K562 (cell line): ENCODE results near the gene RPL28. TPM values are rescaled to one million over a fixed set of nuclear protein-coding genes. Genes with fewer than 3 reads are reported as not detected.
A peak's percentile ranks its signal among the peaks of the same experiment; 100 is the strongest.

ENCODE experiments used
- CBFA2T2 ChIP-seq: fragments of 450-650 bp; conservative IDR thresholded peaks from 2 replicates; pipeline ENCODE4 v1.6.1; 2017; ENCODE audit warnings: mild to moderate bottlenecking
- CEBPG ChIP-seq, 3 experiments: fragments of 200-800 bp in 1 of 3; sonication (Bioruptor generic) in 1 of 3; sonication (generic) in 1 of 3; formaldehyde crosslinking in 1 of 3; IDR thresholded peaks in 2 of 3; conservative IDR thresholded peaks in 1 of 3; 2 replicates each; pipeline versions ENCODE4 v1.6.1 to v1.8.0; 2016 to 2022; ENCODE audit warnings: missing compliant biosample characterization in 2 of 3, missing genetic modification characterization in 2 of 3, mild to moderate bottlenecking in 1 of 3, missing genetic modification reagents in 1 of 3
- CREM ChIP-seq: IDR thresholded peaks from 2 replicates; pipeline ENCODE4 v1.6.1; 2014; ENCODE audit warnings: antibody characterized with exemption, low read depth
- EP300 ChIP-seq: IDR thresholded peaks from 2 replicates; pipeline ENCODE4 v1.6.1; 2012; ENCODE audit warnings: low read length, improper control_type of control experiment
- GATA2 ChIP-seq: sonication (generic); formaldehyde crosslinking; IDR thresholded peaks from 2 replicates; pipeline ENCODE4 v1.4.0; 2020; ENCODE audit warnings: mild to moderate bottlenecking, missing genetic modification reagents
- KAT8 ChIP-seq: fragments of 450-650 bp; IDR thresholded peaks from 2 replicates; pipeline ENCODE4 v1.6.1; 2016; ENCODE audit warnings: low read depth, mild to moderate bottlenecking
- MIER1 ChIP-seq: fragments of 450-650 bp; IDR thresholded peaks from 2 replicates; pipeline ENCODE4 v1.6.1; 2016; ENCODE audit warnings: antibody characterized with exemption, mild to moderate bottlenecking, low read depth
- MNT ChIP-seq, 2 experiments: fragments of 450-650 bp; conservative IDR thresholded peaks; 2 replicates each; pipeline ENCODE4 v1.6.1; 2017; ENCODE audit warnings: mild to moderate bottlenecking in 2 of 2, moderate library complexity in 2 of 2
- NCOR1 ChIP-seq: fragments of 450-650 bp; IDR thresholded peaks from 2 replicates; pipeline ENCODE4 v1.6.1; 2016; ENCODE audit warnings: mild to moderate bottlenecking, moderate library complexity
- SMAD4 ChIP-seq: fragments of 250-450 bp; sonication (Bioruptor Pico); conservative IDR thresholded peaks from 2 replicates; pipeline ENCODE4 v1.8.0; 2021; ENCODE audit warnings: inconsistent platforms, mild to moderate bottlenecking, moderate library complexity
- SNRNP70 ChIP-seq: fragments of 200-400 bp; formaldehyde crosslinking; optimal IDR thresholded peaks from 2 replicates; pipeline ENCODE3; 2017; ENCODE audit warnings: low read depth, low read length
- TGIF2 ChIP-seq: sonication (generic); formaldehyde crosslinking; IDR thresholded peaks from 2 replicates; pipeline ENCODE4 v1.8.1; 2022; ENCODE audit warnings: mild to moderate bottlenecking, missing genetic modification reagents, moderate library complexity
- ZFP1 ChIP-seq: fragments of 450-650 bp; formaldehyde crosslinking; IDR thresholded peaks from 2 replicates; pipeline ENCODE4 v1.4.0; 2020; ENCODE audit warnings: mild to moderate bottlenecking, mixed read lengths
- ZNF717 ChIP-seq: fragments of 250-450 bp; sonication (Bioruptor Pico); IDR thresholded peaks from 2 replicates; pipeline ENCODE4 v1.5.0; 2021
- polyA plus RNA-seq, 8 experiments: library from polyadenylated mRNA; depleted of rRNA in 4 of 8; stranded (reverse) in 5 of 8; unstranded in 3 of 8; fragments of >200 nt; fragmentation: Nextera tagmentation in 2 of 8; fragmentation: Illumina TruSeq in 1 of 8; extraction: Ambion mirVana in 2 of 8; extraction: Trizol in 1 of 8; gene quantifications; 2 replicates each; pipeline versions ENCODE4 v1.2.1 to v1.2.3, GENCODE V29; 2011 to 2014; ENCODE audit warnings: inconsistent platforms in 1 of 8, missing spikeins in 1 of 8
- total RNA-seq, 7 experiments: library from RNA; depleted of rRNA in 6 of 7; stranded (reverse); fragments of >200 nt in 6 of 7; fragmentation: Illumina TruSeq in 2 of 7; extraction: Trizol in 2 of 7; gene quantifications; 2 replicates each; pipeline versions ENCODE4 v1.2.1 to v1.2.3, GENCODE V29; 2011 to 2021; ENCODE audit warnings: low replicate concordance in 1 of 7
- TF ChIP-seq, protein P1 (sequence below): IDR thresholded peaks from 2 replicates; pipeline ENCODE4 v1.6.1; 2014; ENCODE audit warnings: antibody characterized with exemption
- TF ChIP-seq, protein P2 (sequence below): fragments of 250-450 bp; sonication (Bioruptor Pico); IDR thresholded peaks from 2 replicates; pipeline ENCODE4 v1.8.0; 2021; ENCODE audit warnings: mild to moderate bottlenecking, moderate library complexity

Gene RPL28
- total and polyA plus RNA-seq, 9 of the 15 experiments (the other 6 are each of a cell fraction or from before 2014, with no cell fraction given) = 124 to 3,106 (median 622) TPM

GRCh38 chr19:55443824-55444480 lies 58.2 kb downstream of the RPL28 start (continued):
- TF ChIP-seq, protein P1, sequence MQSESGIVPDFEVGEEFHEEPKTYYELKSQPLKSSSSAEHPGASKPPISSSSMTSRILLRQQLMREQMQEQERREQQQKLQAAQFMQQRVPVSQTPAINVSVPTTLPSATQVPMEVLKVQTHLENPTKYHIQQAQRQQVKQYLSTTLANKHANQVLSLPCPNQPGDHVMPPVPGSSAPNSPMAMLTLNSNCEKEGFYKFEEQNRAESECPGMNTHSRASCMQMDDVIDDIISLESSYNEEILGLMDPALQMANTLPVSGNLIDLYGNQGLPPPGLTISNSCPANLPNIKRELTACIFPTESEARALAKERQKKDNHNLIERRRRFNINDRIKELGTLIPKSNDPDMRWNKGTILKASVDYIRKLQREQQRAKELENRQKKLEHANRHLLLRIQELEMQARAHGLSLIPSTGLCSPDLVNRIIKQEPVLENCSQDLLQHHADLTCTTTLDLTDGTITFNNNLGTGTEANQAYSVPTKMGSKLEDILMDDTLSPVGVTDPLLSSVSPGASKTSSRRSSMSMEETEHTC = no peak
- TF ChIP-seq SNRNP70 (no peak), GATA2 (CRISPR knock-in tag) (0 out of 2 replicates have a peak, but pooled peaks have one; percentile 15), ZFP1 (CRISPR knock-in tag) (no peak), EP300 (peak; percentile 29; the same call in 1 of the 2 replicates), MNT (conservative IDR thresholded peaks at IDR 0.05) (no peak), ZNF717 (CRISPR knock-in tag) (no peak), KAT8 (no peak), CEBPG (CRISPR knock-in tag; IDR thresholded peaks at IDR 0.05) (no peak), CEBPG (tag; conservative IDR thresholded peaks at IDR 0.05 in 1 of 2, IDR thresholded peaks at IDR 0.05 in 1 of 2) (no peak), MIER1 (no peak), TGIF2 (no peak), CBFA2T2 (peak; percentile 80), CREM (no peak), NCOR1 (peak; percentile 65), SMAD4 (CRISPR knock-in tag) (no peak)
- TF ChIP-seq, protein P2, sequence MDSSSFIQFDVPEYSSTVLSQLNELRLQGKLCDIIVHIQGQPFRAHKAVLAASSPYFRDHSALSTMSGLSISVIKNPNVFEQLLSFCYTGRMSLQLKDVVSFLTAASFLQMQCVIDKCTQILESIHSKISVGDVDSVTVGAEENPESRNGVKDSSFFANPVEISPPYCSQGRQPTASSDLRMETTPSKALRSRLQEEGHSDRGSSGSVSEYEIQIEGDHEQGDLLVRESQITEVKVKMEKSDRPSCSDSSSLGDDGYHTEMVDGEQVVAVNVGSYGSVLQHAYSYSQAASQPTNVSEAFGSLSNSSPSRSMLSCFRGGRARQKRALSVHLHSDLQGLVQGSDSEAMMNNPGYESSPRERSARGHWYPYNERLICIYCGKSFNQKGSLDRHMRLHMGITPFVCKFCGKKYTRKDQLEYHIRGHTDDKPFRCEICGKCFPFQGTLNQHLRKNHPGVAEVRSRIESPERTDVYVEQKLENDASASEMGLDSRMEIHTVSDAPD (CRISPR knock-in tag) = no peak
